CD4-positive, alpha-beta T cell (primary cell): ENCODE measurements around the gene IQSEC3. TPM values are rescaled to one million over a fixed set of nuclear protein-coding genes. Genes with fewer than 3 reads are reported as not detected.
"Not testable (repeated sequence)": the region's sequence is repeated elsewhere in the genome, so short reads cannot be mapped to it uniquely, and the experiment has no call there.

Experiments
- ATAC-seq: fragments of 200-7000 bp; cut with Tn5 transposase; one replicate; pipeline ENCODE4 v1.10.0; 2022; ENCODE audit warnings: mild to moderate bottlenecking; ENCODE audit not compliant: poor library complexity
- CTCF ChIA-PET: fragments of 350-600 bp; sonication (Branson Sonifier 250); formaldehyde crosslinking; loops from one replicate; lab custom pipeline; 2021; ENCODE audit warnings: antibody characterized with exemption, inconsistent platforms; lab: Charles Lee
- POLR2A ChIA-PET: fragments of 350-600 bp; sonication (Branson Sonifier 250); formaldehyde crosslinking; loops from one replicate; lab custom pipeline; 2021; ENCODE audit warnings: antibody characterized with exemption, inconsistent platforms; lab: Charles Lee
- DNase-seq, 14 experiments: peaks; one replicate each; pipeline ENCODE4 v3.0.0-alpha.2; 2013 to 2020; ENCODE audit warnings: mixed read lengths in 2 of 14
- H3K27ac ChIP-seq, 2 donors: one replicate each; pipeline versions ENCODE4 v1.5.1 to v1.7.0; 2013; ENCODE audit warnings: low read length in 2 of 2, low read depth in 1 of 2, mild to moderate bottlenecking in 1 of 2
- H3K27me3 ChIP-seq, 2 experiments: 1 replicate in 1 of 2; 2 replicates in 1 of 2; pipeline versions ENCODE4 v1.6.1 to v1.7.0; 2013; ENCODE audit warnings: low read length in 2 of 2, control low read depth in 1 of 2, mild to moderate bottlenecking in 1 of 2, moderate library complexity in 1 of 2; ENCODE audit not compliant: insufficient read depth in 2 of 2, control insufficient read depth in 1 of 2
- H3K36me3 ChIP-seq: one replicate; pipeline ENCODE4 v1.6.1; 2013; ENCODE audit warnings: low read length, control low read depth; ENCODE audit not compliant: insufficient read depth
- H3K4me1 ChIP-seq: one replicate; pipeline ENCODE4 v1.6.1; 2013; ENCODE audit warnings: low read length, control low read depth; ENCODE audit not compliant: insufficient read depth
- H3K4me3 ChIP-seq: one replicate; pipeline ENCODE4 v1.5.1; 2013; ENCODE audit warnings: mild to moderate bottlenecking, low read length, moderate library complexity
- H3K9me3 ChIP-seq, 2 experiments: 1 replicate in 1 of 2; 2 replicates in 1 of 2; pipeline versions ENCODE4 v1.6.1 to v1.7.0; 2013; ENCODE audit warnings: low read length in 2 of 2, mild to moderate bottlenecking in 2 of 2, control low read depth in 1 of 2, moderate library complexity in 1 of 2; ENCODE audit not compliant: control insufficient read depth in 1 of 2, insufficient read depth in 1 of 2
- H3K27ac Mint-ChIP-seq: one replicate; pipeline ENCODE4 v1.8.0; 2020; ENCODE audit warnings: mixed read lengths
- H3K27me3 Mint-ChIP-seq: one replicate; pipeline ENCODE4 v1.8.0; 2021; ENCODE audit warnings: mixed read lengths
- H3K36me3 Mint-ChIP-seq: one replicate; pipeline ENCODE4 v1.8.0; 2021; ENCODE audit warnings: low read depth, mixed read lengths
- H3K4me1 Mint-ChIP-seq: one replicate; pipeline ENCODE4 v1.8.0; 2021; ENCODE audit warnings: low read depth, mixed read lengths
- H3K4me3 Mint-ChIP-seq: one replicate; pipeline ENCODE4 v1.8.0; 2020; ENCODE audit warnings: mild to moderate bottlenecking, mixed read lengths
- H3K9me3 Mint-ChIP-seq: one replicate; pipeline ENCODE4 v1.8.0; 2020; ENCODE audit warnings: mixed read lengths
- intact Hi-C, 2 experiments: fragments of 100-400 bp; cut with DNase I in 1 of 2; cut with micrococcal nuclease in 1 of 2; formaldehyde crosslinking; loops; one replicate each; pipeline versions ENCODE4 v1.15.1 to v1.9.0; 2023 to 2025; cut with DNase I, micrococcal nuclease
- total RNA-seq, 174 experiments: library from RNA in 2 of 174; stranded (reverse) in 2 of 174; gene quantifications; one replicate each; pipeline ENCODE4 v1.2.3 and lab custom pipeline; 2021 to 2026
- TF ChIP-seq, protein P1 (sequence below): fragments of 200-600 bp; IDR thresholded peaks from one replicate; pipeline ENCODE4 v1.8.0; 2022; ENCODE audit warnings: antibody characterized with exemption, mild to moderate bottlenecking

Gene IQSEC3
- total RNA-seq, 2 experiments from 2014 or later, result 0.19 TPM; not detected in 1

DNA sequence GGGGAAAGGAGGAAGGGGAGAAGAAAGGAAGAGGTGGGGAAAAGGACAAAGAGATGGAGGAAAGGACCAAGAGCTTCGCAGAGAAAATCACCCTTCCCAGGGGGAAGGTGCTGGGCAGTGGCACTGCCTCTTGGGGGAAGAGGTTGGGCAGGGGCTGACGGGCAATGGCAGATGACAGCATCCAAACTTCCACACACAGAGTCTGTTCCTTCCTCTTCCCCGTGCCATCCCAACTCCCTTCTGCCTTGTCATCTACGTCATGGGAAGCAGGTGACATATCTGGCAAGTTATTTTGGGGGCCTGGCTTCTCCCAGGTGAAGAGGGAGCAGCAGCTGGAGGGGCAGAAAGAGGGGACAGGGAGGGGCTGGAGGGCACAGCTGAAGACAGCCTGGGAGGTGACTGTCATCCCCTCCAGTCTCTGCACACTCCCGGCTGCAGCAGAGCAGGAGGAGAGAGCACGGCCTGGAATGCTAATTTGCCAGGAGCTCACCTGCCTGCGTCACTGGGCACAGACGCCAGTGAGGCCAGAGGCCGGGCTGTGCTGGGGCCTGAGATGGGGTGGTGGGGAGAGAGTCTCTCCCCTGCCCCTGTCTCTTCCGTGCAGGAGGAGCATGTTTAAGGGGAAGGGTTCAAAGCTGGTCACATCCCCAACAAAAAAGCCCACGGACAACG lies 43.9 kb upstream of the IQSEC3 start:
- ChIA-PET POLR2A (no interaction called here), CTCF (no interaction called here)
- Mint-ChIP-seq H3K4me3 (no peak overlapping the region), H3K9me3 (no peaks in the 10 kb centered on the region), H3K27me3 (no peaks in the 10 kb centered on the region), H3K36me3 (peaks cover 27% of the 10 kb centered on the region), H3K4me1 (peaks cover 26% of the 10 kb centered on the region), H3K27ac (peak overlapping the region; percentile 43)
- TF ChIP-seq, protein P1, sequence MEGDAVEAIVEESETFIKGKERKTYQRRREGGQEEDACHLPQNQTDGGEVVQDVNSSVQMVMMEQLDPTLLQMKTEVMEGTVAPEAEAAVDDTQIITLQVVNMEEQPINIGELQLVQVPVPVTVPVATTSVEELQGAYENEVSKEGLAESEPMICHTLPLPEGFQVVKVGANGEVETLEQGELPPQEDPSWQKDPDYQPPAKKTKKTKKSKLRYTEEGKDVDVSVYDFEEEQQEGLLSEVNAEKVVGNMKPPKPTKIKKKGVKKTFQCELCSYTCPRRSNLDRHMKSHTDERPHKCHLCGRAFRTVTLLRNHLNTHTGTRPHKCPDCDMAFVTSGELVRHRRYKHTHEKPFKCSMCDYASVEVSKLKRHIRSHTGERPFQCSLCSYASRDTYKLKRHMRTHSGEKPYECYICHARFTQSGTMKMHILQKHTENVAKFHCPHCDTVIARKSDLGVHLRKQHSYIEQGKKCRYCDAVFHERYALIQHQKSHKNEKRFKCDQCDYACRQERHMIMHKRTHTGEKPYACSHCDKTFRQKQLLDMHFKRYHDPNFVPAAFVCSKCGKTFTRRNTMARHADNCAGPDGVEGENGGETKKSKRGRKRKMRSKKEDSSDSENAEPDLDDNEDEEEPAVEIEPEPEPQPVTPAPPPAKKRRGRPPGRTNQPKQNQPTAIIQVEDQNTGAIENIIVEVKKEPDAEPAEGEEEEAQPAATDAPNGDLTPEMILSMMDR, result no peak
- Histone ChIP-seq H3K4me3 (no peak overlapping the region), H3K27me3 (no peaks in the 10 kb centered on the region), H3K4me1 (peaks cover 5% of the 10 kb centered on the region), H3K36me3 (peaks cover 18% of the 10 kb centered on the region), H3K9me3 (no peaks in the 10 kb centered on the region), H3K27ac (no peak overlapping the region)
- intact Hi-C loops, result no loop called here
- no peak for ATAC-seq
- DNase-seq, result no peak

DNA sequence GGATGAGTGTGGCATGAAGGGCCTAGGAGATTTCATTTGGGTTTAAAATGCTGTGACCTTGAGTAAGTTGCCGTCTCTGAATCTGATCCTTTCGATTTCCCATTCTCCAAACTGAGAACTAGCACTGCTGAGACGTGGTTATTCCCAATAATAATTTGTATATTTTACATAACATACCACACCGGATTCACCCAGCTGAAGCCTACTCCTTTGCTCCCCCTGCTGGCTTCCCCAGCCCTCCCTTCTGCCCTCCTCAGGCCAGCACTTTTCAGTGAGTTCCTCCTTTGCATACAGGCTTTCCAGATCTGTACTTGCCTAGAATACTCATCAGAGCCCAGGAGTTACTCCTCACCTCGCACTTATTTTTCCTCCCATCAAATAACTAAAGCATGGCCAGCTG lies 38.7 kb upstream of the IQSEC3 start:
- DNase-seq, H3K4me1 ChIP-seq, H3K27me3 Mint-ChIP-seq, H3K27ac ChIP-seq, intact Hi-C loops, H3K36me3 Mint-ChIP-seq, H3K4me1 Mint-ChIP-seq, H3K4me3 Mint-ChIP-seq, H3K27me3 ChIP-seq, POLR2A ChIA-PET, CTCF ChIA-PET, H3K4me3 ChIP-seq, H3K9me3 Mint-ChIP-seq, H3K36me3 ChIP-seq, H3K9me3 ChIP-seq, H3K27ac Mint-ChIP-seq: not testable (repeated sequence)
- peak; percentile 55 for ATAC-seq

DNA sequence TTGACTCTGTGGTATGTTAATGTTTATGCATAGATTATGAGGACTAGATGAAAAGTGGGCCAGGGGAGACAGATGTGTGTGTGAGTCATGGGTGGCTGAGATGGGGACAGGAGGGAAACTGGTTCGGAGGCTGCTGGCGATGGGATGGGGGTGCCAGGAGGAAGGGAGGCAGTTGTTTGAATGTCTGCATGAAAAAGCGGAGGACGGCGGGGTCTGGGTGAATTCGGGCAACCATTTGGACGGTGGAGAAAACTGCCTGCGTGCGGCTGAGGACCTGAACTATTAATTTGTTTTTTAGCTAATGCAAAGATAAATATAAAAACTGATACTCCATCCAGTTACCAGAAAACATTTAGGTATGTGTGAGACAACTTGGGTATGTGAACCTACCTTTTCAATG lies 27.8 kb upstream of the IQSEC3 start:
- H3K9me3 Mint-ChIP-seq, H3K36me3 Mint-ChIP-seq, H3K4me1 ChIP-seq, H3K27me3 ChIP-seq, H3K27me3 Mint-ChIP-seq, H3K27ac Mint-ChIP-seq, H3K9me3 ChIP-seq, H3K36me3 ChIP-seq, intact Hi-C loops, H3K4me3 Mint-ChIP-seq, H3K4me1 Mint-ChIP-seq, H3K4me3 ChIP-seq, POLR2A ChIA-PET, ATAC-seq, H3K27ac ChIP-seq, DNase-seq, CTCF ChIA-PET: not testable (repeated sequence)

DNA sequence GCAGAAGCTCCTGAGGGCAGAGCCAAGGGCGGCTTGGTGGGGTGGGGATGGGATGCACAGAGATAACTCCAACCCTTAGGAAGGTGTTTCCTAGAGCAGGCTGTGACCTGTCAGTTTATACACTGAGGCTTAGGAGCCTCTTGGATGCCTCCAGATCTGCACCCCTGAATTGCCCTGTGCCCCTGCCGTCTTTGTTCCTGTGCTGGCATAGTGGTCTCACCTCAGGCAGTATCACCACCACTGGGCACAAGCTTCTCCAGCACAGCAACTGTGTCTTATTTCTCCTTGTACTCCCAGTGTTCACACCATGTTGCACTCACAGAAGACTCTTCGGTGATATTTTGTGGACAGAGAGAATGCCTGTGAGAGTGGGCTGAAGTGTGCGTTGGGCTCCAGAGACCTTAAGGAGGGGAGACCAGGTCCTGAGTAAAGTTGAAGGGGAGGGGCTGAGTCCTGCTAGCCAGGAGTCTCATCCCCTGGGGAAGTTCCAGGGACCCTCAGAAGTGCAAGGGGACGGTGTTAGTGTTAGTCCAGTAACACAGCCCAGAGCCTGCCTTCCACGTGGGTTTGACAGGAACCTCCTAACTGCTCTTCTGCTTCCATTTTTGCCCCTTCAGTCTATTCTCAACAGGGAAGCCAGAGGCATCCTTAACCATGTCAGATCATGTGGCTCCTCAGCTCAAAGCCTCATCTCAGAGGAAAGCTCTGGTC lies 26.9 kb upstream of the IQSEC3 start:
- not testable (repeated sequence) for H3K27me3 ChIP-seq

DNA sequence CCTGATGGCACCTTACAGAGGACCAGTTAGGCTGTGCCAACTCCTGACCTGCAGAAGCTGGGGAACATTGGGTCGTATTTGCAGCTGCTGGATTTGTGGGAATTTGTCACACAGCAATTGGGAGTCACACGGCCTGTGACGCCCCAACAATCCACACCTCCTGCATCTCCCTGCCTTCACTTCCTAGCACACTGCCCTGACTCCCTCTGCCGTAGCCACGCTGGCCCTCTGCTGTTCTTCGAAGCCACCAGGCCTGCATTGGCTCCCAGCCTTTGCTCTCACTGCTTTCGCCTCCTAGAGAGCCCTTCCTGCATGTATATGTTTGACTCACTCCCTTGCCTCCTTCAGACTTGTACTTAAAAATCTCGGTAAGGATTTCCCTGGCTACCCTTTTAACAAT lies 22.2 kb upstream of the IQSEC3 start:
- H3K9me3 Mint-ChIP-seq, H3K27me3 ChIP-seq, H3K27ac ChIP-seq, ATAC-seq, H3K4me3 ChIP-seq, H3K27ac Mint-ChIP-seq, CTCF ChIA-PET, H3K36me3 ChIP-seq, H3K36me3 Mint-ChIP-seq, intact Hi-C loops, POLR2A ChIA-PET, H3K4me1 Mint-ChIP-seq, H3K4me3 Mint-ChIP-seq, H3K9me3 ChIP-seq, H3K4me1 ChIP-seq, DNase-seq: not testable (repeated sequence)
- peaks cover 42% of the 10 kb centered on the region for H3K27me3 Mint-ChIP-seq

More for the DNA sequence above, 26.9 kb upstream of the IQSEC3 start:
- H3K4me1 ChIP-seq, intact Hi-C loops, H3K36me3 ChIP-seq, CTCF ChIA-PET, ATAC-seq, H3K27ac Mint-ChIP-seq, H3K27ac ChIP-seq, H3K4me3 ChIP-seq, POLR2A ChIA-PET, H3K36me3 Mint-ChIP-seq, H3K9me3 Mint-ChIP-seq, DNase-seq, H3K4me1 Mint-ChIP-seq, H3K27me3 Mint-ChIP-seq, H3K9me3 ChIP-seq, H3K4me3 Mint-ChIP-seq: not testable (repeated sequence)

DNA sequence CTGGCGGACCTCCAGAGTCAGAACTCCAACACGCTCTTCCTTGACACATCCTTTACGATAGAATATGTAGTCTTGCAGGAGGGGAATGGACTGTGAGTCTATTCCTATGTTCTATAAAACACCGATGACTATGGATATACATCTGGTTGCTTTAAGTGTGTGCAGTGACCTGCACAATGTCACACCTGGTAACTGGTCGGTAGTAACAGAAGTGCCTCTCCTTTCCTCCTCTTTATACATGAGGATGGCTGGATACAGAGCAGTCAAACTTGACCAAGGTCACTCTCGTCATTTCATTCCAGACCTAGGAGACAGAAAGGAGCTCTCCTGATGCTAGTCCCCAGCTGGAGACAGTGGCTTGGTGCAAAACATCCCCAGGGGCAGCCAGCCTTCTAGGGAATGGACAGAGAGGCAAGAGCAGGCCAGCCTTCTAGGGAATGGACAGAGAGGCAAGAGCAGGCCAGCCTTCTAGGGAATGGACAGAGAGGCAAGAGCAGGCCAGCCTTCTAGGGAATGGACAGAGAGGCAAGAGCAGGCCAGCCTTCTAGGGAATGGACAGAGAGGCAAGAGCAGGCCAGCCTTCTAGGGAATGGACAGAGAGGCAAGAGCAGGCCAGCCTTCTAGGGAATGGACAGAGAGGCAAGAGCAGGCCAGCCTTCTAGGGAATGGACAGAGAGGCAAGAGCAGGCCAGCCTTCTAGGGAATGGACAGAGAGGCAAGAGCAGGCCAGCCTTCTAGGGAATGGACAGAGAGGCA lies 21.2 kb upstream of the IQSEC3 start:
- peaks cover 45% of the 10 kb centered on the region for H3K27me3 Mint-ChIP-seq
- H3K4me3 ChIP-seq, H3K27ac Mint-ChIP-seq, H3K36me3 ChIP-seq, H3K9me3 ChIP-seq, H3K36me3 Mint-ChIP-seq, H3K4me1 ChIP-seq, H3K27me3 ChIP-seq, DNase-seq, ATAC-seq, H3K4me1 Mint-ChIP-seq, H3K4me3 Mint-ChIP-seq, CTCF ChIA-PET, intact Hi-C loops, H3K27ac ChIP-seq, POLR2A ChIA-PET, H3K9me3 Mint-ChIP-seq: not testable (repeated sequence)
